ENCODE data around the gene ZFAND3. TPM values are rescaled to one million over a fixed set of nuclear protein-coding genes. Genes with fewer than 3 reads are reported as not detected.

Gene ZFAND3
- polyA plus RNA-seq, 1 donor (not counting 4 experiments of a cell fraction or from before 2014, with no cell fraction given): 19.6 TPM

DNA sequence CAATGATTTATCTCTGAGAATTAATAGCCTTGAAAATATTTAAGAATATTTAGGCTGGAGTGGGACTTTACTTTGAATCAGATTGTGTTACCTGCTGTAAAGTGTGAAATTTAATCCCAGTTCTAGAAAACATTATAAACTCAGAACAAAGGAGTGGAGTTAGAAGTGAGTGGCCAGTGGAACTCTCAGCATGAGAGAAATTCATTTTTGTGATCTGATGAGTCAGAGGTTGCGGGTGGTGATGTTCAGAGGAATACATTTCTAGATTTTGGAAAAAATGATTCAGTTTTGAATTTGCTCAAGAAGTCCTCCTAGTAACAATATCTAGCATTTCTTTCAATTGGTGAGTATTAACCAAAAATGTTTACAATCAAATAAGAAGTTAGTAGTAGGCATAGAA lies 167.5 kb downstream of the ZFAND3 start:
- Histone ChIP-seq H3K9ac (ENCODE audit: control insufficient read depth, extremely low read depth, insufficient read depth, low read length) (no peak overlapping the region), H2AFZ (ENCODE audit: control insufficient read depth, low read length) (no peak overlapping the region), H3K27me3 (ENCODE audit: control insufficient read depth, extremely low read depth, insufficient read depth, low read length) (no peaks in the 10 kb centered on the region), H3K9me1 (ENCODE audit: control insufficient read depth, extremely low read depth, insufficient read depth, low read length) (no peaks in the 10 kb centered on the region), H4K20me1 (ENCODE audit: control insufficient read depth, extremely low read depth, insufficient read depth, low read length) (peaks cover 14% of the 10 kb centered on the region), H3K9me3 (ENCODE audit: control insufficient read depth, low read depth, low read length) (no peaks in the 10 kb centered on the region), H3K36me3 (ENCODE audit: control insufficient read depth in 2 of 2, extremely low read depth in 1 of 2, insufficient read depth in 2 of 2, low read length in 2 of 2) (no peaks in the 10 kb centered on the region), H3K27ac (ENCODE audit: control insufficient read depth, insufficient read depth, low read length) (no peak overlapping the region), H3K4me2 (ENCODE audit: control insufficient read depth, extremely low read depth, insufficient read depth, low read depth, low read length) (no peak overlapping the region), H3K4me3 (ENCODE audit: control insufficient read depth in 2 of 3, extremely low read depth in 1 of 3, insufficient read depth in 2 of 3, low read depth in 1 of 3, low read length in 3 of 3) (no peak overlapping the region), H3K79me2 (ENCODE audit: control insufficient read depth, insufficient read depth, low read length) (peaks cover 60% of the 10 kb centered on the region), H3K4me1 (ENCODE audit: control insufficient read depth, extremely low read depth, insufficient read depth, low read length) (peaks cover 28% of the 10 kb centered on the region)
- dilution Hi-C loops (cut with MboI; ENCODE audit: extremely low pct_ligation_motif_present, low sequenced_read_pairs): no loop called here
- FAIRE-seq: no peak
- no peak for TF ChIP-seq EZH2 (IDR thresholded peaks at IDR 0.05; ENCODE audit: low read length)
- no peak for TF ChIP-seq CTCF (optimal IDR thresholded peaks at IDR 0.05 in 1 of 3, IDR thresholded peaks at IDR 0.05 in 1 of 3, conservative IDR thresholded peaks at IDR 0.05 in 1 of 3; ENCODE audit: extremely low read depth in 1 of 3, insufficient read depth in 2 of 3, low read length in 3 of 3)
- no peak for DNase-seq (ENCODE audit: low read depth, low spot score)

DNA sequence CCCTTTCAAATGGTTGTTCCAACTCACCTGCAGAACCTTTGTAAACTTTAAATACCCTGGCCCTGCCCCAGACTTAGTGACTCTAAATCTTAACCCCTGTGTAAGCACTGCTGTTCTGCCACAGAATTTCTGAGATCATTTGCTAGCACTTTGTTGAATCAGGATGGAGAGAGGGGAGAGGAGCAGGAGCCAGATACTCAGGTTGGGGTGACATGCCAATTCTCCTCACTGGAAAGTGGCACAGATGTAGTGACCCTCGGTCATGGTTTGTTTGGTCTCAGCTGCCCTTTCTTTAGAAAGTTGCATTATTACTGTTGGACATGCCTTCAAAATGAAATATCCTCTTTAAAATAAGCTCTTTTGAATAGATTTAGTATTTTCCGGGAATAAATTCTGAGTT lies 168.0 kb downstream of the ZFAND3 start:
- Histone ChIP-seq H3K9me3 (ENCODE audit: control insufficient read depth, low read depth, low read length) (no peaks in the 10 kb centered on the region), H3K9ac (ENCODE audit: control insufficient read depth, extremely low read depth, insufficient read depth, low read length) (no peak overlapping the region), H3K9me1 (ENCODE audit: control insufficient read depth, extremely low read depth, insufficient read depth, low read length) (no peaks in the 10 kb centered on the region), H3K27ac (ENCODE audit: control insufficient read depth, insufficient read depth, low read length) (no peak overlapping the region), H3K4me1 (ENCODE audit: control insufficient read depth, extremely low read depth, insufficient read depth, low read length) (peaks cover 28% of the 10 kb centered on the region), H4K20me1 (ENCODE audit: control insufficient read depth, extremely low read depth, insufficient read depth, low read length) (peaks cover 16% of the 10 kb centered on the region), H3K36me3 (ENCODE audit: control insufficient read depth in 2 of 2, extremely low read depth in 1 of 2, insufficient read depth in 2 of 2, low read length in 2 of 2) (no peaks in the 10 kb centered on the region), H3K4me2 (ENCODE audit: control insufficient read depth, extremely low read depth, insufficient read depth, low read depth, low read length) (no peak overlapping the region), H3K79me2 (ENCODE audit: control insufficient read depth, insufficient read depth, low read length) (peaks cover 60% of the 10 kb centered on the region), H3K27me3 (ENCODE audit: control insufficient read depth, extremely low read depth, insufficient read depth, low read length) (no peaks in the 10 kb centered on the region), H3K4me3 (ENCODE audit: control insufficient read depth in 2 of 3, extremely low read depth in 1 of 3, insufficient read depth in 2 of 3, low read depth in 1 of 3, low read length in 3 of 3) (no peak overlapping the region), H2AFZ (ENCODE audit: control insufficient read depth, low read length) (no peak overlapping the region)
- dilution Hi-C loops (cut with MboI; ENCODE audit: extremely low pct_ligation_motif_present, low sequenced_read_pairs): no loop called here
- FAIRE-seq (no peak), DNase-seq (ENCODE audit: low read depth, low spot score) (no peak)
- no peak for TF ChIP-seq CTCF (optimal IDR thresholded peaks at IDR 0.05 in 1 of 3, IDR thresholded peaks at IDR 0.05 in 1 of 3, conservative IDR thresholded peaks at IDR 0.05 in 1 of 3; ENCODE audit: extremely low read depth in 1 of 3, insufficient read depth in 2 of 3, low read length in 3 of 3)
- TF ChIP-seq EZH2 (IDR thresholded peaks at IDR 0.05; ENCODE audit: low read length): no peak

Data from keratinocyte (primary cell).